Hepatic stellate cell (primary cell): Measurements from ENCODE around the gene TSR1.
"Not testable (repeated sequence)": the region's sequence is repeated elsewhere in the genome, so short reads cannot be mapped to it uniquely, and the experiment has no call there.

Source experiments
- DNase-seq: peaks from one replicate; pipeline ENCODE4 v3.0.0; 2011; ENCODE audit warnings: low spot score

TSR1 gene

DNA sequence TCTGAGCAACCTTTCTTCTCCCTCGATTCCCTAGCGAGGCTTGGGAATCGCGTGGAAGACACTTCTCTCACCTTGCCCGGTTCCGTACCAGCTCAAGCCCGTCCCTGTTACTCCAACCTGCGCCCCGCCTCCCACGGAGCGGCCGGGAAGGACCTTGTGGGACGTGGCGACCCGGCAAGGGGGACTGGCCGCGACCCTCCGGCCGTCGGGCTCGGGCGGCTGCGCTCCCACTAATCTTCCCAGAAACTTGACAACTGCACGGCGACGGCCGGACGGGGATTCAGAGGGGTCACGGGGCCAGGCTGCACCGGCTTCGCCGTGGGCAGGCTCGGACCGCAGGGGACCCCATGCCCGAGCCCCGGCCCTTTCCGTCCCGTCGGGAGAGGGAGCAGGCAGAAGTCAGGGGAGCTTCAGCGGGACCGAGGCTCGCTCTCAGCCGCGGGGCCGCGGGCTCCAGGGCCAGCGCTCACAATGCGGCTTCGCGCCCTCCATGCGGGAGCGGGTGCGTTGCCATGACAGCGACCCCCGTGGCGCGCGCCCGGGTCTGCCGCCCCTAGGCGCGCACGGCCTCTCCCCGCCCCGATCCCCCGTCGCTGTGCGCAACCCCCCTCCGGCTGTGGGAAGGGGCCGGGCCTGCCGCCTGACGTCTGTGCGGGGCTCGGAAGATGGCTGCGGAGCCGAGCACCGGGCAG lies 741 bp upstream of the TSR1 start, which contains the start of gene SGSM2:
Gene SGSM2 (plus strand): TSS at position 650 of the 692 bp plus-strand sequence. CDS start 188 bp downstream, outside the sequence.
- DNase-seq: peak; percentile 72

DNA sequence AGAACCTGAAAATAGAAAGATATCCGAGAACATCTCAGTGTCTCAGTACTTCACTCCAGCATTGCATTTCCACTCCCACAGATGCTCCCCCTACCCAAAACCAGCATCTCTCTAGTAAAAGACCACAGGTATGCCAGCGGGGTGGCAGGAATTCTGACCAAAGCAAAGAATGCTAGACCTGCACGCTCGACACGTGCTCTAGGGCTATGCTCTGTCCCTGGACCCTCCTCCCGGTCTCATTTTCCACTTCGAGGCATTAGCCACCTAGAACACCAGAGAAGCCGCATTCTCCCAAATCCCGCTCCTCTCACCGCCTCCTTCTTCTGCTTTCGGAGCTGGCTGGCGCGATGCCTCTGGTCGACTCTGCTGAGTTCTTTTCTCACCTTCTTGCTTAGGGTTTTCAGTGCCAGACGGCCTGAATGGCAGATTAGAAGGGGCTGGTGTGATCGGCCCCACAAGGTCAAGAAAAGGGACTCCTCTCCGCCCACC lies 487 bp downstream of the TSR1 start:
- DNase-seq: peak; percentile 17

DNA sequence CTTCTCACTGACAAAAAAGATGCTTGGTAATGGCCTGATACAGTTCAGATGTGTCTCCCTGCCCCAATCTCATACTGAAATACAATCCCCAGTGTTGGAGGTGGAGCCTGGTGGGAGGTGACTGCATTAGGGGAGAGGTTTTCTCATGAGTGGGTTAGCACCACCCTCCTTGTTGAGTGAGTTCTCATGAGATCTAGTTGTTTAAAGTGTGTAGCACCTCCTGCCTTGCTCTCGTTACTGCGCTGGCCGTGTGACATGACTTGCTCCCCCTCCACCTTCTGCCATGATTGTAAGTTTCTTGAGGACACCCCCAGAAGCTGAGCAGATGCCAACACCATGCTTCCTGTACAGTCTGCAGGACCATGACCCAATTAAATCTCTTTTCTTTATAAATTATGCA lies 5.0 kb downstream of the TSR1 start:
- no peak for DNase-seq

DNA sequence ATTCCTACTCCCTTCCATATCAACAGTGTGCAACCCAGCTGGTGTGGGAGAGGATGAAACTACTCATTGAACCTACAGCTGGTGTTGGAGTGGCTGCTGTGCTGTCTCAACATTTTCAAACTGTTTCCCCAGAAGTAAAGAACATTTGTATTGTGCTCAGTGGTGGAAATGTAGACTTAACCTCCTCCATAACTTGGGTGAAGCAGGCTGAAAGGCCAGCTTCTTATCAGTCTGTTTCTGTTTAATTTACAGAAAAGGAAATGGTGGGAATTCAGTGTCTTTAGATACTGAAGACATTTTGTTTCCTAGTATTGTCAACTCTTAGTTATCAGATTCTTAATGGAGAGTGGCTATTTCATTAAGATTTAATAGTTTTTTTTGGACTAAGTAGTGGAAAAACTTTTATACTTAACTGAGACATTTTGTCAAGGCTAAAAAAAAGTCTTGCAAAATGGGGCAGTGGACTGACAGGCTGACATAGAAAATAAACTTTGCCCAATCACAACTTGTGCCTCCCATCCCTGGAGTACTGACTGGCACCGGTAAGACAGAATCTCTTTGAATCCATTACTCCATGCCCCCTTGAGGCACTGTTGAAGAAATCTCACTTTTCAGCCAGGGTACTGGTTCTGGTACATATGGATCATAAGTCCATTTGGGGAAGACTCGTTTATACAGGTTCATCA lies 12.5 kb downstream of the TSR1 start:
- DNase-seq: no peak

DNA sequence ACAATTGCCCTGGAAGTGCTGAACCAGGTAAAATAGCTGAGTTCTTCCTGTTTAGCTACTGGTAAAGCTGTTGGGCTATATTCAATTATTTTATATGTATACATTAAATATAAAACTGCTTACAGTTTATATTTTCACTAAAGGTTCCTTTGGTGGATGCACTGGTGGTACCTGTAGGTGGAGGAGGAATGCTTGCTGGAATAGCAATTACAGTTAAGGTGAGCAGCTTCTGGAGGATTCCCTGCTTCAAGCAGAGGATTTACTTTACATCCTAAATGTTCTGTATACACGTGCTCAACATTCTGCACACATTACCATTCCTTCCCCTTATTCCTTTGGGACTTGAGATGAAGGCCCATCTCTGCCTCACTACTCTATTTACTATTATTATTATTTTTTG lies 14.9 kb downstream of the TSR1 start:
- DNase-seq: no peak

DNA sequence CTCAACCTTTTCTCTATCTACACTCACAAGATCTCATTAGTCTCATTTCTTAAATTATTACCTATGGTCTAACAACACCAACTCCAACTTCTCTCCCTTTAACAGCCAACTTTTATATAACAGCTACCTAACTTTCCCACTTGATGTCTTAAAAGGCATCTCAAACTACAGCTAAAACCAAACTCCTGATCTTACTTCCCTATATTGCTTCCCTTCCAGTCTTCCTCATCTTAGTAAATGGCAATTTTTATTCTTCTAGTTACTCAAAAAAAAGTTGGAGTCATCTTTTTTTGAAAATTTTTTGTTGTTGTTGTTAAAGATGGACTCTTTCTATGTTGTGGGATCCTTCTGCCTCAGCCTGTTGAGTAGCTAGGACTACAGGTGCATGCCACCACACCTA lies 17.2 kb downstream of the TSR1 start:
- no peak for DNase-seq

DNA sequence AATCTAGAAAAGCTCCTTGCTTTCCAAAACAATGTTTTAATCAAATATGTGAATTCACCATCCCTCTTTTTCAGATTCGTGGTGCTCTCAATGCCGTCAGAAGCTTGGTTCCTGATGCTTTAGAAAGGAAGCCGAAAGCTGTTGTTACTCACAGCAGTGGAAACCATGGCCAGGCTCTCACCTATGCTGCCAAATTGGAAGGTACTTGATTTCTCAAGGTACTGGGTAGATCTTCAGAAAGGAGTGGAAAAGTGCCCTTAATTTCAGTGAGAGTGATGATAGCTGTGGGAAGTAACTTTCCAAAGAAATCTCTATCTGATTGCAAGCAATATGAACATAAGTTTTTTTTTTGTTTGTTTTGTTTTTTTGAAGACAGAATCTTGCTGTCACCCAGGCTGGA lies 18.5 kb downstream of the TSR1 start:
- DNase-seq: no peak

DNA sequence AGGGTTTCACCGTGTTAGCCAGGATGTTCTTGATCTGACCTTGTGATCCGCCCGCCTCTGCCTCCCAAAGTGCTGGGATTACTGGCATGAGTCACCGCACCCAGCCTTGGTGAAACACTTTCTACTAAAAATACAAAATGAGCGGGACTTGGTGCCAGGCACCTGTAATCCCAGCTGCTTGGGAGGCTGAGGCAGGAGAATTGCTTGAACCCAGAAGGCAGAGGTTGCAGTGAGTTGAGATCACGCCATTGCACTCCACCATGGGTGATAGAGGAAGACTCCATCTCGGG lies 19.4 kb downstream of the TSR1 start:
- not testable (repeated sequence) for DNase-seq

DNA sequence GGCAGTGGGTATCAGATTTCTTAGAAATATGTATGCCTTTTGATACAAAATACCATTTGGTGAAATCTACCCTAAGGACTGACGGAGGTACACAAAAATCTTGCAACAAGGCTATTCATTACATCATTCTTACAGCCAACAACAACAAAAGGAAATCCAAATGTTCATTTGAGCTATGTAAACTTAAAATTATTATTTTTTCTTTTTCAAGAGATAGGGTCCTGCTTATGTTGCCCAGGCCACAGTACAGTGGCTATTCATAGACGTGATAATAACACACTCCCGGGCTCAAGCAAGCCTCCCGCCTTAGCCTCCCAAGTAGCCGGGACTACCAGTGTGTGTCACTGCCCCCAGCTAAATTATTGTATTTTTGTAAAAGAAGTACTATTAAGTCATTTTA lies 23.5 kb downstream of the TSR1 start:
- no peak for DNase-seq

DNA sequence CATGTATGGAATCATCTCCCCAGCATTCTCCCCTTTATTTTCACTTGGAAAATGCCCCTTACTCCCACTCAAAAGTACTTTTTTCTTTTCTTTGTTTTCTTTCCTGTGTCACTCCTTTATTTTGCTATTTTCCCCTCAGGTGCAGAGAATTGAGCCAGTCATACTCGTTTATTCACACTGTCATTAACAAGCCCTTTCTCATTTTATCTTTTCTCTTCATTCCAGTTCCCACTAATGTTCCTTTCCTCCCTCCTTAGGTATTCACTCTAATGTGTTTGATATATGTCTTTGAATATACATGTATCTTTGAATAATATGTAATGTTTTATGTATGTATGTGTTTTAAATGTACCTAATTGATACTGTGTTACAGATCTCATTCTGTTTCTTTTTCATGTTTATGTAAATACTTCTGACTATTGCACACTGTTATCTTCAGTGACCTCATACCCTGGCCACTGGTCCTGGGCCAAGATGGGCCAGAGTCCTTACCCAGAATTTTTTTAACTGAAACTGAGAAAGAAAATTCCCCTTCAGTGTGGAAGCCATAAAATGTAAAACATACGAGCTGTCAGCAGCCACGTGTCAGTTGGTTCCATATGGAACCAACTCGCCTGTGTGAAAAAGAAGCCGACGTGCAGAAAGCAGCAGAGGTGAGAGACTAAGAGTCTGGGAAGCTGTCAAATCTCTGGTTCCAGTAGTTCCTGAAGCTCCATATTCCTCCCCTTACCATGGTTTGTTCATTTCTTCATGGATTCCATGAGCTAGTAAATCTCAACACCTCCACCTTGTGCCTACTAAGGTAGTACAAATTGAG lies 26.7 kb downstream of the TSR1 start:
- DNase-seq: no peak

DNA sequence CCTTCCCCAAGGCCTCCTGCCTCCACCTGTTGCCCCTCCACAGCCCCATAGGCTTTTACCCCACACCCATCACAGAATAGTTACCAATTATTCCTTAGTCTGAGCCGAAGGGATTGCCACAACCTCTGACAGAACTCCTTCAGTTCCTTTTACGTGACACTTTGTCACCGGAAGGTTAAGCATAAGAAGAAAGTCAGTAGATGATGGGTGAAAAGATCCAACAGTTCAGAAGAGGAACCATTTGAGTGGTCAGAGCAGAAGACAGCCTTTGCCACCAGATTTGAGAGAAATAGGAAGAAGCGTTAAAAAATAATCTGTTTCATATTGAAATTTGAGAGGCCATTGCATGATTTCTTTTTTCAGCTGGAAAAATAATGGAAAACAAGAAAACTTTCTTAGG lies 31.3 kb downstream of the TSR1 start:
- DNase-seq: no peak

DNA sequence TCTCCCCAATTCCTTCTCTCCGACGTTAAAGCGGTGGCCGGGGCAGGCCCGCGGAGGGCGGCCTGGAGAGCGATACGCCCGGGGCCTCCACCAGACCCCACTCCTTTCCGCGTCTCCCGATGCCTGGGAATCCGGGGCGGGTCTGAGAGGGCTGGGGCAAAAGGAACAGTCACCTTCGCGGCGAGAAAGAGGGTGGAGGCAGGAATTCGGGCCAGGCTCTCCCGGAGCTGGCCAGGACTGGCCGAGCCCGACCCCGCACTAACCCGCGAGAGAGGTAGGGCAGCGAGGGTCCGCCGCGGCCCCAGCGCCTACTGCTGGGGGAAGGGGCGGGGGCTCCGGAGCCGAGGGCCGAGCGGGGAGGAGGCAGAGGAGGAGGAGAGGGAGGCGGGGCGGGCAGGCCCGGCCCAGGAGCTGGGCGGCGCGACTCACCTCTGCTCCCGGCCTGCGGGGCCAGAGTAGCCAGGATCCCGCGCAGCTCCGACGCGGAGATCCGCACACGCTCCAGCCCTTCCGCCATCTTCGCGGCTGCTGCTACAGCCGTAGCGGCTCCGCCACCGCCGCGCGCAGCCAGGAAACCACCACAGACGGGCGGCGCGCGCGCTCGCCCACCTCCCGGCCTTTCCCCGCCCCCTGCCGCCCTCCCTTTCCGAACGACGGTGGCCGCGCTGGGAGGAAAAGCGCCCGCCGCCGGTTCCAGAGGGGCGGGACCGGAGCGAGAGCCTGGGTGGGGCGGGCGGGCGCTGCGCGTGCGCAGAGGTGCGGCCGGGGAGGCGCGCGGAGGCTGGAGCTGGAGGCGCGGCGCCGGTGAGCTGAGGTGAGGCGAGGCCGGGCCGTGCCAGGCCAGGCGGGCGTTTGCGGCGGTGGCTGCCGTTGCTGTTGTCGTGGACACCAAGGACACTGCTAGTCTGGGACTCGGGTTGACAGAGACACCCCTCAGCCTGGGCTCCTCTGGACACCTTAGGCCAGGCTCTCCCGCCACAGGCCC lies 32.8 kb downstream of the TSR1 start, which contains the start of the genes SMG6 and SRR:
Gene SMG6 (minus strand): TSS at position 582 of the 985 bp plus-strand sequence. CDS start 65 bp downstream, at position 517.
Gene SRR (plus strand): TSS at position 747 of the 985 bp plus-strand sequence. CDS start 11,611 bp downstream, outside the sequence.
- DNase-seq: peak; percentile 98

DNA sequence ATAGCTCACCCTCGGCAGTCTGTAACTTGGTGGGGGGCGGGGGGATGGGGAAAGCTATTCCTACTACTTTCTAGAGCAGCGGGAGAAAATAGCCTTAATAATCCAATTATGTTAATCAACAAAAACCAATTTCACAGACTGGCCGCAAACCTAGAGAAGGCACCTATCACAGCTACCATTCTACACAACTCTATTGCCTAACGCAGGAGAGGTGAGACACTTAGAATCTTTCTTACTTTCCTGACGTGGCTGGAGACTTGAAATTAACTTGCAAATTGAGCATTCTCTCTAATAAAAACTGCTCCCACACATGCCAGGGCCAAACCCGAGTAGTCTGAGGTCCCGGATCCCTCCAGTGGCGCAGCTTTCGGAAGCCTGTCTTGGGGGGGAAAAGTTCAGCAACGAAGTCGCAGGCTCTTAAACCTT lies 33.5 kb downstream of the TSR1 start:
- DNase-seq: peak; percentile 19

DNA sequence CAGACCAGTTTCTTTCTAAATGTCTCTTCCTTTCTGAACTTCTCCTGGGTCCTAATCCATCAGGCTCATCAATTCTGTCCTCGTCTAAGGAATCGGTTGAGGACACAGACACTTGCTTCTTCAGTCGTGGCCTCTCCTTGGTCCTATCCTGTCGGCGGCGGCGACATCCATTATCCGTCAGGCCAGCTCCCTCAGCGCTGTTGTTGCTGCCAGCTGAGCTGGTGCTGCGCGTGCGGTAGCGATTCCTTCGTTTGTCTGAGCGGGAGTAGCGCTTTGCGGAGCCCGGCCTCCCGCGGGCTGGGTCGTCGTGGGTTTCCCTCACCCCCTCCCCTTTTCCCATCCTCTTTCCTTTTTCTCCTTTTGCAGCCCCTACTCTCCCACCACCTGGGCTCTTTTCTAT lies 36.5 kb downstream of the TSR1 start:
- no peak for DNase-seq

DNA sequence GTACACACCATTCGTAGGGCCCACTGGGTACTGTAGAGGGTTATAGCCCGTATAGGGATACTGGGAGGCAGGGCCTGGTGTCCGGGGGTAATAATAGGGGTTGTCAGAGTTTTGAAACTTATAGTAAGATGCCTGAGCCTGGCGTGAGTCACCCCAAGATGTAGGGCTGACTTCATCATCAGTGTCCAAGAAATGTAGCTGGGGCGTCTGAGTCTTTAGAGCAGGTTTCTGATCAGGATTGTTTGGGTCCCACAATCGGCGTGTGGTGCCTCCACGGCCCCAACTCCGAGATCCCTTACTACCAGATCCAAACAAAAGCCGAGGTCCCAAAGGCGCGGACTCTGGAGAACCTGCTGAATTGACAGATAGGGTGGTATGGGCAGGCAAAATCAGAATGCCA lies 37.1 kb downstream of the TSR1 start:
- DNase-seq: no peak

DNA sequence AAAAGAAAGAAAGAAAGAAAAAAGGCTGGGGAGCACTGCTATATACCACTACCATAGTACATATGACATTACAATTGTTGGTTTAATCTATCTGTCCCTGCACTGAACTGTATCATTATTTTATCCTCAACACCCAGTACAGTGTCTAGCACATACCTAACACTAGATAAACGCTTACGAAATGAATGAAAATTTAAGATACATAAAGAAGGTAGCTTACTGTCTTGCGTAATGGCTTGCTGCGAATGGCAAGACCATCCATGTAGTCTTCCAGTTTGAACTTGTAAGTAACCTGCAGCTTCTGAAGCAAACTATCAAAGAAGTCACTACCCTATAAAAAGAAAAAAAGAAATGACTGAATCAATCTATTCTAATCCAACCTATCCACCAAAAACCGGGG lies 39.2 kb downstream of the TSR1 start:
- no peak for DNase-seq

DNA sequence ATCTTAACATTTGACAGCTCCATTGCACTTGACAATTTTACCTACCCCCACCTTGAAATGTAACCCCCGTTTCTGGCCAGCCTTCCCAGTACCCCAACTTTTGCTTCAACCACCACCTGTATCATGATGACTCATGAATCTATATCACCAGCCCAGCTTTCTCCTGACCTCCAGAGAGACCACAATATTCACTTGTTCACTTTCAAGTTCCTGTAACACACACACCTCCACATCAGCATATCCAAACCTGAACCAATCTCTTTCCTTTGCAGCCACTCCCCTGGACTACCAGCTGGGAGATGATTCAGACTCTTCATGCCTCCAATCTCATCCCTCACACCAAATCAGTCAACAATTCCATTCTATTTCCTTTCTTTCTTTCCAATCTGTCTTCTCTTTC lies 40.7 kb downstream of the TSR1 start:
- no peak for DNase-seq

DNA sequence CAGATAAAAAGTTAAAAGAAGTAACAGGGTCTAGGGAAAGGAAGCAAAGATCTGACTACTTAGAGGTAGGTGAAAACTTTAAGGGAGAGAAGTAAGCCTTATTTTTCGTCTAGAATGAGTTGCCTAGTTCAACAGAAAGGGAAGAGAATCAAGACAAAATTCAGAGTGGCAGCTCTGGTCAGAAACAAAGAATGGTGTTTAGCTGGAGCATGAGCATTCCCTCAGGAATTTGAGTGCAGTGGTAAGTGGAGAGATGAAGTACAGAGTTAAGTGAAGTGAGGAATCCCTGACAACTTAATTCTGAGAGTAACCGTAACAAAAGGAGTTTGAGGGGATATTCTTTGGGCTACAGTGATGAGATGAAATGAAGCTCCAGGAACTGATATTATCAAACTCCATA lies 44.2 kb downstream of the TSR1 start:
- DNase-seq: peak; percentile 34

DNA sequence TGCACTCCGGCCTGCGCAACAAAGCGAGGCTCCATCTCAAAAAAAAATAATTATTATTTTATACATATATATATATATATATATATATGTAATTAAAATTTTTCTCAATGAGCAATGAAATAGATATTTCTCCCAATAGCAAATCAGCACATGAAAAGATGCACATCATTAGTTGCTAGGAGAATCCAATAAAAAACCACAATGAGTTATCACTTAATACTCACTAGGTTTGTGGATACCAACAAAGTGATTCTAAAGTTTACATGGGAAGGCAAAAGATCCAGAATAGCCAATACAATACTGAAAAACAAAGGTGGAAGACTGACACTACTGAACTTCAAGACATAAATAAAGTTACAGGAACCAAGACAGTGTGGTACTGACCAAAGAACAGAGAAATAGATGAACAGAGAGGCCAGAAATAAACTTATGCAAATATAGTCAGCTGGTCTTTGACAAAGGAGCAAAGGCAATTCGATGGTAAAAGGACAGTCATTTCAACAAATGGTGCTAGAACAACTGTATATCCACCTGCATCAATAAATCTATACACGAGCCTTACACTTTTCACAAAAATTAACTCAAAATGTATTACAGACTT lies 46.3 kb downstream of the TSR1 start:
- no peak for DNase-seq

DNA sequence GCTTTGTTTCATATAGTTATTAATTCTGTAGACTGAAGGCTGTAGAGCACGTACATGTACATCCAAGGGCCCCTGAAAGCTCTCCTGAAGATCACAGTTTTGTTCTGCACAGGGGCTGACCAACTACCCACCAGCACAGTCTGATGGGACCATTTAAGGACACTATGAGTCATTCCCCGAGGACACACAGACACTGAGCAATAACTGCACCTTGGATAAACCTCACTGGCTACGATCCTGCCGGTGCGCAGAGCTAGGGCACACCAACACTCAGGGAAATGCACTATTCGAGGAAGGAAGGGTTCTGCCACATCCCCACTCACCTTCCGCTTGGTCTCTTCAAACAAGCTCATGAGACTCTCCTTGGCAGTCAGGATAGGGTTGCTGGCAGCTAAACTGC lies 53.0 kb downstream of the TSR1 start:
- no peak for DNase-seq

DNA sequence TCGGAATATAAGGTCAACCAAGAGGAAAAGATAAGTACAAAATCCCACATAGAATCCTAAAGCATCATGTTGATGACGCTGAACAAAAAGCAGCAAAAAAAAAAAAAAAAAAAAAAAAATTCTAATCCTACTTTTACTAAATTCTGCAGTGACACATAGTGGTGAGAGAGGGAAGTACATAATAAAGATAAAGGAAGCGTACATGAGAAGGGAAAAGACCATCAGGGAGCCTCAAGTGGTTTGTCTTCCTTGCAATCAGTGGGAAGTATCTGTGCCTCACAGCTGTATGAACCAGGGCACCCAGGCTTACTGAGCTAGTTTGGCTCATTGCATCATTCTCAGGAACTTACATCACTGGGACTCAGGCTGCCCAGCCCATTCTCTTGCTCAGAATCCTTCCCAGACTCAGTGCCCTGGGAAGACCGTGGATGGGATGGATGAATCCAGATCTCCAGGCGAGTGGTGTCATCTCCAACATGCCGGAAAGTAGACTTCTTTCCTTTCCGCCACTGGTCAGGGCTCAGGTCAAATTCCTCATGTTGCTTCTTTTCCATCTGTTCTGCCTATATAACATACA lies 53.9 kb downstream of the TSR1 start:
- peak; percentile 51 for DNase-seq
